Kidney capillary endothelial cell (primary cell): Measurements from ENCODE around the gene NRGN.
"Not testable (repeated sequence)": the region's sequence is repeated elsewhere in the genome, so short reads cannot be mapped to it uniquely, and the experiment has no call there.

Experiments
- DNase-seq: peaks from one replicate; pipeline ENCODE4 v3.0.0-alpha.2; 2018; ENCODE audit warnings: low spot score

NRGN gene

GRCh38 chr11:124757320-124757719 is 17.6 kb downstream of the NRGN start:
- DNase-seq = no peak

GRCh38 chr11:124758355-124759265 is 18.9 kb downstream of the NRGN start:
- no peak for DNase-seq

GRCh38 chr11:124759266-124760204 is 19.8 kb downstream of the NRGN start:
- peak; percentile 93 for DNase-seq

GRCh38 chr11:124760205-124760652 is 20.5 kb downstream of the NRGN start:
- DNase-seq = no peak

GRCh38 chr11:124760806-124761205 is 21.1 kb downstream of the NRGN start:
- no peak for DNase-seq

- DNase-seq = no peak
These were observed 21.8 kb downstream of the NRGN start for GRCh38 chr11:124761301-124762104.

- no peak for DNase-seq
These were observed 22.4 kb downstream of the NRGN start, which contains the start of gene ESAM for GRCh38 chr11:124762105-124762623. Gene ESAM, minus strand, starts transcription at chr11:124762290. Its CDS starts 136 bp downstream, at chr11:124762154.

GRCh38 chr11:124762624-124763155 is 22.9 kb downstream of the NRGN start:
- DNase-seq = no peak

GRCh38 chr11:124763156-124763947 is 23.6 kb downstream of the NRGN start:
- no peak for DNase-seq

GRCh38 chr11:124766156-124766555 is 26.4 kb downstream of the NRGN start:
- no peak for DNase-seq

- no peak for DNase-seq
These were observed 29.2 kb downstream of the NRGN start for GRCh38 chr11:124768914-124769313.

- peak; percentile 90 for DNase-seq
These were observed 30.3 kb downstream of the NRGN start for GRCh38 chr11:124769806-124770774.

- DNase-seq = not testable (repeated sequence)
These were observed 31.2 kb downstream of the NRGN start for GRCh38 chr11:124770959-124771358.

GRCh38 chr11:124776865-124777645 is 37.3 kb downstream of the NRGN start:
- DNase-seq = no peak

- DNase-seq = no peak
These were observed 38.5 kb downstream of the NRGN start for GRCh38 chr11:124778281-124778680.

GRCh38 chr11:124779568-124779967 is 39.8 kb downstream of the NRGN start:
- no peak for DNase-seq

GRCh38 chr11:124783002-124783401 is 43.3 kb downstream of the NRGN start:
- DNase-seq = no peak

GRCh38 chr11:124784051-124784450 is 44.3 kb downstream of the NRGN start:
- no peak for DNase-seq
